Stimulated activated memory B cell treated with anti-CD40 and anti-IgM and Interleukin-4, amounts not matched to agents 10 μg/mL and 1 μg/mL and 100 μg/mL, for 72 hours (primary cell): Measurements from ENCODE around the gene BTBD10.
"Not testable (repeated sequence)": the region's sequence is repeated elsewhere in the genome, so short reads cannot be mapped to it uniquely, and the experiment has no call there.

Experiments
- ATAC-seq: fragments of 150-1000 bp; cut with Tn5 transposase; 2 replicates; pipeline ENCODE4 v1.10.0; 2021
- H3K27ac Mint-ChIP-seq: one replicate; pipeline ENCODE4 v1.8.0; 2022; ENCODE audit warnings: mild to moderate bottlenecking, mixed read lengths
- H3K27me3 Mint-ChIP-seq: one replicate; pipeline ENCODE4 v1.8.0; 2022; ENCODE audit warnings: mixed read lengths
- H3K36me3 Mint-ChIP-seq: one replicate; pipeline ENCODE4 v1.8.0; 2022; ENCODE audit warnings: mixed read lengths
- H3K4me1 Mint-ChIP-seq: one replicate; pipeline ENCODE4 v1.8.0; 2022; ENCODE audit warnings: mixed read lengths
- H3K4me3 Mint-ChIP-seq: one replicate; pipeline ENCODE4 v1.8.0; 2022; ENCODE audit warnings: mild to moderate bottlenecking, moderate library complexity, mixed read lengths
- H3K9me3 Mint-ChIP-seq: one replicate; pipeline ENCODE4 v1.8.0; 2022; ENCODE audit warnings: mixed read lengths

Gene BTBD10

DNA sequence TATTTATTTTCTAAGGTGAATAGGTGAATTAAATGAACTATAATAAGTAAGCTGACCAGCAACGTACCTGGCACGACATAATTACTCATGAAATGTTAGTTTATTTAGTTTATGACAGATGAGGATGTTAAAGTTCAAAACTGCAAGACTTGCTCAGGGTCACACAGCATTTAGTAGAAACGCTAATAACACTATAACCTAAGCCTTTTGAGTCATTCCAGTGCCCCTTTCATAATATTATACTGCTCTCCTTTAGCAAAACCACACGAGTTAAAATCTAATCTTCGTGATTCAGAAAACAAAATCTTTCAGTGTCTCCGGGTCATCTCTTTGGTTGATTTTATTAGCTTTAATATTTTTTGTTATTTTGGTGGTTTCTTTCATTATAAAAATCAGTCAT lies 39.6 kb downstream of the BTBD10 start:
- H3K27me3 Mint-ChIP-seq = no peaks in the 10 kb centered on the region
- H3K4me1 Mint-ChIP-seq = peaks cover 23% of the 10 kb centered on the region
- no peak for ATAC-seq
- no peak overlapping the region for H3K4me3 Mint-ChIP-seq
- H3K9me3 Mint-ChIP-seq = peaks cover 9% of the 10 kb centered on the region
- H3K27ac Mint-ChIP-seq = no peak overlapping the region
- H3K36me3 Mint-ChIP-seq = peaks cover 46% of the 10 kb centered on the region

DNA sequence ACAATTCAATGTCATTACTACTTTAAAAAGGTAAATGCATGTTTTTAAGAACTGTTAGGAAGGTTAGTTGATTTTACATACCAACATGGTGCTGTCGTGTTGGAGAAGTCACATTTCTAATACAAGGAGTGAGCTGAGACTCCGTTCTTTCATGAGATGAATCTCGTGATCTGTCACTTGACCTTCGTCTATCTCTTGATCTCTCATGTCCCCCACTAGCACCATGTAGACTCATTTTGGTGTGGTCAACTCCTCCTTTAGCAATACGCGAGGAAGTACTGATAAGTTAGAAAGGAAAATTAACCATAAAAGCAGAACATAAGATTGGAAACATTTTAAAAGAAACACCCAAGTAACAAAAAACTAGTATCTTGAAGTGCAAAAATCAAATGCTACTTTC lies 41.5 kb downstream of the BTBD10 start:
- H3K4me3 Mint-ChIP-seq = no peak overlapping the region
- peaks cover 41% of the 10 kb centered on the region for H3K36me3 Mint-ChIP-seq
- no peak for ATAC-seq
- H3K4me1 Mint-ChIP-seq = peaks cover 20% of the 10 kb centered on the region
- no peaks in the 10 kb centered on the region for H3K27me3 Mint-ChIP-seq
- peaks cover 5% of the 10 kb centered on the region for H3K9me3 Mint-ChIP-seq
- H3K27ac Mint-ChIP-seq = no peak overlapping the region

DNA sequence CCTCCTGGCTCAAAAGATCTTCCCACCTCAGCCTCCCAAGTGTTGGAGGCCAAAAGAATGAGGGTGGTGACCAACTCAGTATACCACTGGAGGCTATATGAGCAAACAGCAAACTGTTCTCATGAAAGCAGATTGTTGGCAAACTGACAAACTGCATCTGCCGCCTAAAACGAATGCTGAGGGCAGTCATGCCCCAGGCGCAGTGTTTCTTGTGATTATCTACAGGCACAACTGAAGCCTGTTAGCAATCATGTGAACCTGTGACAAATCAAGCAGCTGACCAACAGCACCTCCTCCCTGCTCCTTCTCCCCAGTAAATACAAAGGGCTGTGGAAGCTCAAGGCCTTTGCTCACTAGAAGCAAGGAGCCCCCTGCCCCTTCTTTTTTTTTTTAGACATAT lies 47.8 kb downstream of the BTBD10 start:
- Mint-ChIP-seq H3K9me3 (no peaks in the 10 kb centered on the region), H3K4me3 (no peak overlapping the region), H3K27ac (no peak overlapping the region), H3K27me3 (no peaks in the 10 kb centered on the region), H3K36me3 (peaks cover 45% of the 10 kb centered on the region), H3K4me1 (no peaks in the 10 kb centered on the region)
- ATAC-seq = no peak

DNA sequence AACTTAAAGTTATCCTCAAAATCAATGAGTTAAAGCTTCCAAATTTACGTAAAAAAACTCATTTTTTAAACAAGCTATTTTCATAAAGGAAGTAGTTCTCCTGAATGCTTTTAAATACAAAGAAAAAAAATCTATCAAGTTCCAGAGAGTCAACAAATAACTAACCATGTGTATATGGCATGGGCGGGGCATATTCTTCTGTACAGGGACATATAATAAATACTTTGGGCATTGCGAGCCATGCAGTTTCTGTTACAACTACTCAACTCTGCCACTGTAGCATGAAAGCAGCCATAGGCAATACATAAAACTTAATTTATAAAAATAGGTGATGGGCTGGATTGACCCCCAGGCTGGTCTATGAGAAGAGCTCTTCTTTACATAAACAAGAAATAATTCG lies 57.8 kb downstream of the BTBD10 start:
- Mint-ChIP-seq H3K36me3 (peaks cover 28% of the 10 kb centered on the region), H3K4me3 (no peak overlapping the region), H3K9me3 (peaks cover 5% of the 10 kb centered on the region), H3K4me1 (no peaks in the 10 kb centered on the region), H3K27me3 (no peaks in the 10 kb centered on the region), H3K27ac (no peak overlapping the region)
- ATAC-seq = no peak

DNA sequence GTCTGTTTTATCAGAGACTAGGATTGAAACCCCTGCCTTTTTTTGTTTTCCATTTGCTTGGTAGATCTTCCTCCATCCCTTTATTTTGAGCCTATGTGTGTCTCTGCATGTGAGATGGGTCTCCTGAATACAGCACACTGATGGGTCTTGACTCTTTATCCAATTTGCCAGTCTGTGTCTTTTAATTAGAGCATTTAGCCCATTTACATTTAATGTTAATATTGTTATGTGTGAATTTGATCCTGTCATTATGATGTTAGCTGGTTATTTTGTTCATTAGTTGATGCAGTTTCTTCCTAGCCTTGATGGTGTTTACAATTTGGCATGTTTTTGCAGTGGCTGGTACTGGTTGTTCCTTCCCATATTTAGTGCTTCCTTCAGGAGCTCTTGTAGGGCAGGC lies 64.7 kb downstream of the BTBD10 start:
- ATAC-seq, H3K4me3 Mint-ChIP-seq, H3K27ac Mint-ChIP-seq, H3K27me3 Mint-ChIP-seq, H3K9me3 Mint-ChIP-seq, H3K4me1 Mint-ChIP-seq: not testable (repeated sequence)
- H3K36me3 Mint-ChIP-seq = peaks cover 42% of the 10 kb centered on the region

DNA sequence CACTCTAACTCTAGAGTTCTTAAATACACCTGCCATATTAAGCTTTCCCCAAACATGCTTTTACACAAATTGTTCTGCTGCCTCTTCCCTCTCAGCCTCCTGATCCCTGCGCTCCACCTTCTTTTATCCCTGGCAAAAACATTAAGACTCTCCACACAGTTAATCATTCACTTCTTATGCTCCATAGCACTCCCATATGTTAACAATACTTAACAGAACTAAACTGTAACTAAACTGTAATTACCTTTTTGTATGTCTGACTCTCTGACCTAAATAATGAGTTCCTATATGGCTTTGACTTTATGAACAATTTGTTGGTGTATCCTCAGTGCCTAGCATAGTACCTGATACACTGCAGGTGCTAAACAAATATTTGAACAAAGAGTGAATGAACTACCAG lies 71.8 kb downstream of the BTBD10 start:
- Mint-ChIP-seq H3K4me1 (no peaks in the 10 kb centered on the region), H3K27ac (no peak overlapping the region), H3K36me3 (peaks cover 41% of the 10 kb centered on the region), H3K9me3 (no peaks in the 10 kb centered on the region), H3K4me3 (no peak overlapping the region), H3K27me3 (no peaks in the 10 kb centered on the region)
- ATAC-seq = no peak

DNA sequence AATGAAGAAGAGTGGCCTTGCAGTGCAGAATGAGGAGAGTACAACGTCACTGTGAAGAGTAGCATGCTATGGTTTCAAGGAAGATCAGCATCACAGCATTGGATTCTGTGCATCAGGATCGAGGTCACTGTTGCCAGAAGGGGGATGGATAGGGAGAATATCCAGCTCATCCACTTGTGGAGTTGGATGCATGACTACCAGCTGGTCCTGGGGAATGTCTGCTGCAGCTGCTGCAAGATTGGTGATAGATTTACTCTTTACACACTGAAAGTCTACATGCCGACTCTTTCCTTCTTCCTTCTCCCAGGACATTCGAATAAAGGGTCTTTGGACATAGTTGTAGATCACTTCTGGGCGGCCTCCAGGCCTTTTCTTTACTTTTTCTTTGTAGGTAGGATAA lies 74.3 kb downstream of the BTBD10 start:
- no peak for ATAC-seq
- H3K4me3 Mint-ChIP-seq = no peak overlapping the region
- H3K27me3 Mint-ChIP-seq = no peaks in the 10 kb centered on the region
- H3K4me1 Mint-ChIP-seq = no peaks in the 10 kb centered on the region
- peaks cover 43% of the 10 kb centered on the region for H3K36me3 Mint-ChIP-seq
- H3K9me3 Mint-ChIP-seq = no peaks in the 10 kb centered on the region
- H3K27ac Mint-ChIP-seq = no peak overlapping the region

DNA sequence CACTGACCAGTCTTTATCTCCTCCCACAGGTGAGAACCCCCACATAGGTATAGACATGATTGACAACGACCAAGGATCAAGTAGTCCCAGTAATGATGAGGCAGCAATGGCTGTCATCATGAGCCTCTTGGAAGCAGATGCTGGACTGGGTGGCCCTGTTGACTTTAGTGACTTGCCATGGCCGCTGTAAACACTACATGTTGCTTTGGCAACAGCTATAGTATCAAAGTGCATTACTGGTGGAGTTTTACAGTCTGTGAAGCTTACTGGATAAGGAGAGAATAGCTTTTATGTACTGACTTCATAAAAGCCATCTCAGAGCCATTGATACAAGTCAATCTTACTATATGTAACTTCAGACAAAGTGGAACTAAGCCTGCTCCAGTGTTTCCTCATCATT lies 76.5 kb downstream of the BTBD10 start:
- H3K27me3 Mint-ChIP-seq = no peaks in the 10 kb centered on the region
- no peak for ATAC-seq
- no peak overlapping the region for H3K27ac Mint-ChIP-seq
- no peak overlapping the region for H3K4me3 Mint-ChIP-seq
- H3K9me3 Mint-ChIP-seq = no peaks in the 10 kb centered on the region
- H3K4me1 Mint-ChIP-seq = no peaks in the 10 kb centered on the region
- peaks cover 56% of the 10 kb centered on the region for H3K36me3 Mint-ChIP-seq

DNA sequence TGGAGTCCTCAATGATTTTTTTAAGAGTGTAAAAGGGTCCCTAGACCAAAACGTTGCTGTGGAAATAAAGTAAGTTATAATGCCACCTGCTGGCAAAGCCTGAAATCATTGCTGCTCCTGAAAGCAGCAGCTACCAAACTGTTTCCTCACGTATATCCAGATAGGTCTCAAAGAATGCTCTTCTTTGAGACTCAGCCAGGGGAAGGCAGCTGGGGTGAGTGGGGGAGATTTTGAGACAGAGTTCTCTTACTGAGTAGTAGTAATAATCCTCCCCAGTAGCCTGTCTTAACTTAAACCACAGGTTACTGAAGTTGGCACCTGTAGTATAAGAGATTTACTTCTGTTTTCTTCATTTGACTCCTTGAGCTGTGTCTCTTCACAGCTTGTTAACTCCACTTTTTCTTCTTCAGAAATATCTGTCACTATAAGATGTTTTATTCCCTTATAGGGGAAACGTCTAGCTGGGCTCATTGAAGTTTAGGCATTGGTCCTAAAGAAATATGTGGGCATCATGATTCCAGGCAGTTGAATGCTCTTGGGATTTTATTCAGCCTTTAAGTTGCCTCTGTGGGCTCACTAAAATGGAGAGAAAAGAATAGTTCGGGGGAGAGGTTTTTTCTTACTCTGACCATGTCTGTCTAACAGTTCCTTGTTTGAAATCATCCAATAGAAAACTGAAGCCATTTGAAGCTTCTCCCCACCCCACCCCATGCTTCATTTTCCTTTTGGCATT lies 77.9 kb downstream of the BTBD10 start:
- no peak for ATAC-seq
- no peaks in the 10 kb centered on the region for H3K4me1 Mint-ChIP-seq
- H3K36me3 Mint-ChIP-seq = peaks cover 59% of the 10 kb centered on the region
- no peak overlapping the region for H3K4me3 Mint-ChIP-seq
- H3K27me3 Mint-ChIP-seq = no peaks in the 10 kb centered on the region
- H3K27ac Mint-ChIP-seq = no peak overlapping the region
- H3K9me3 Mint-ChIP-seq = no peaks in the 10 kb centered on the region

DNA sequence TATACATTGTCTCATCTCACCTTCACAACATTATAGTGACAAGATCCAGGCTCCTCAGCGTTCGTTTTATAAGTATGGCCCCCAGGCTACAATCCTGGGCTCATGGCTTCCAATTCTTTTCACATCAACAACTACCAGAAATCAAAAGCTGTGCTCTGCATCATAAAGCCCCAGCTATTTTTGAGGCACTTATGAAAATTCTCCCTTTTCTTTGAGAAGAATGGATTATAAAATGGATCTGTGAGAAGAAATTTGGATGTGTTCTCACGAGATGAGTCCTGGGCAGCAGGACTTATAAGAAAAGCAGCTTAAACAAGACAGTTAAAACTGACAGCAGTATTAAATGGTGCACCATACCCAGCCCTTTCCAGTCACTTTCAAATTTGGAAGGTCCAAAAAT lies 80.3 kb downstream of the BTBD10 start:
- H3K27ac Mint-ChIP-seq = no peak overlapping the region
- no peak for ATAC-seq
- no peak overlapping the region for H3K4me3 Mint-ChIP-seq
- no peaks in the 10 kb centered on the region for H3K4me1 Mint-ChIP-seq
- no peaks in the 10 kb centered on the region for H3K27me3 Mint-ChIP-seq
- peaks cover 47% of the 10 kb centered on the region for H3K36me3 Mint-ChIP-seq
- no peaks in the 10 kb centered on the region for H3K9me3 Mint-ChIP-seq

DNA sequence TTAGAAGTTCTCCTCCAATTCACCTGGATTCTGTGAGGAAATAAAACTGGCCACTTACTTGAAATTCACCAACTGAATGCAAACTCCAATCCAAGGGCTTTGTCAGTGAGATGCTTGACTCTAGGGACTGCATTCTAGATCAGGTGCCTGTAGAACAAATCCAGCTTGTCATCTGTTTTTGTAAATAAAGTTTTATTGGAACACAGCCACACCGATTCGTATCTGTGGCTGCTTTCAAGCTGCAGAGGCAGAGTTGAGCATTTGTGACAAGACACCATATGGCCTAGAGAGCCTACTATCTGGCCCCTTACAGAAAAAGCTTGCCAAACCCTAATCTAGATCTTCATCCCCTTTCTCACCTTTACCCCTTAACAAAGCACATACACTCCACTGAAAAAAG lies 82.3 kb downstream of the BTBD10 start:
- no peak for ATAC-seq
- Mint-ChIP-seq H3K4me1 (no peaks in the 10 kb centered on the region), H3K4me3 (no peak overlapping the region), H3K9me3 (no peaks in the 10 kb centered on the region), H3K36me3 (peaks cover 55% of the 10 kb centered on the region), H3K27ac (no peak overlapping the region), H3K27me3 (no peaks in the 10 kb centered on the region)

DNA sequence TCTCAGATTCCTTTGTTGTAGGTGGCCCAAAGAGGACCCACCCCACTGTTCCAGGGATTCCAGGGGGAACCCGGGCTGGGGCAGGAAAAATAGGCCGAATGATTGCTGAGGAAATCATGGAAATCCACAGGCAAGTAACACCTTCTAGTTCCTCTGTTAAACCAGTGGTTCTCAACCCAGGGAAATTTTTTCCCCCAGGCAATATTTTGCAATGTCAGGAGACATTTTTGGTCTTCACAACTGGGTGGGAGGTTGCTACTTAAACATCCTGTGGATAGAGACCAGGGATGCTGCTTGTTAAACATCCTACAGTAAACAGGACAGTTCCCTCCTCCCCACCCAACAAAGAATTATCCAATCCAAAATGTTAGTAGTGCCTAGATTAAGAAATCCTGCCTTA lies 84.7 kb downstream of the BTBD10 start:
- H3K36me3 Mint-ChIP-seq = peaks cover 62% of the 10 kb centered on the region

DNA sequence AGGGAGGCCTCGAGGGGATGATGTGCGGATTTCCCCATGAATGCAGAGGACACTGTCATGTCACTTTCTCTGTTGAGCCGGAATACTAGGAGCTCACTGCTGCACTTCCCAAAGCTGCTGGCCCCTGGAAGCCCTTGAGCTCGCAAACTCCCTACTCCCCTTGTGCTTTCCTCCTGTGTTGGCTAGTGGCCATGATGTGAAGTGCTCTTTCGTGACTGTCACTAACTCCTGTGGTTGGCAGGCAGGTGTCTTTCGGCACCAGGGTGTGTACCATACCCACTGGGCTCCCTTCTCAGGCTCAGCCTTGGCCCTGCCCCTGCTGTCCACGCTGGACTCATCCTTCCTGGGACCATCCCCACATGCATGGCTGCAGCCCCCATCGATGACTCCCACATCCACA lies 86.2 kb downstream of the BTBD10 start:
- Mint-ChIP-seq H3K9me3 (no peaks in the 10 kb centered on the region), H3K27ac (no peak overlapping the region), H3K4me3 (no peak overlapping the region), H3K36me3 (peaks cover 48% of the 10 kb centered on the region), H3K4me1 (no peaks in the 10 kb centered on the region), H3K27me3 (no peaks in the 10 kb centered on the region)
- no peak for ATAC-seq

More for the DNA sequence above, 84.7 kb downstream of the BTBD10 start:
- no peak overlapping the region for H3K27ac Mint-ChIP-seq
- H3K27me3 Mint-ChIP-seq = no peaks in the 10 kb centered on the region
- H3K9me3 Mint-ChIP-seq = no peaks in the 10 kb centered on the region
- ATAC-seq = no peak
- no peaks in the 10 kb centered on the region for H3K4me1 Mint-ChIP-seq
- H3K4me3 Mint-ChIP-seq = no peak overlapping the region

DNA sequence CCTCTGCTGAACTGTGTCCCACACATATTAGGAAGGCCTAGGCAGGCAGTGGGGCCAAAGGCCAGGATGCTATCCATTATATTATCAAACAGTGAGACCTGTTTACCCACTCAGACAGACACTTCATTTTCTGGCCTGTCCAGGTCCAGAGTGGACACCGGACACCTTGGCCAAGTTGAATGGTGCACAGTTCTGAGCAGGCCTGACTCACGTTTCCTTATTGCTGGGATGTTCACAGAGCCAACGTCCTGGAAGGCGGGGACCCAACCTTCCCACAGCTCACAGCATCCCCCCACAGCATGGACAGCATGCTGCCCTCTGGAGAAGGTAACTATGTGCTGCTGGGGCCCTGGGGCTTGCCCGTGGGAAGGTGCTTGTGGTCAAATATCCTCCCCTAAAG lies 86.6 kb downstream of the BTBD10 start:
- Mint-ChIP-seq H3K9me3 (no peaks in the 10 kb centered on the region), H3K27me3 (no peaks in the 10 kb centered on the region), H3K36me3 (peaks cover 44% of the 10 kb centered on the region), H3K4me1 (no peaks in the 10 kb centered on the region), H3K4me3 (no peak overlapping the region), H3K27ac (no peak overlapping the region)
- no peak for ATAC-seq

DNA sequence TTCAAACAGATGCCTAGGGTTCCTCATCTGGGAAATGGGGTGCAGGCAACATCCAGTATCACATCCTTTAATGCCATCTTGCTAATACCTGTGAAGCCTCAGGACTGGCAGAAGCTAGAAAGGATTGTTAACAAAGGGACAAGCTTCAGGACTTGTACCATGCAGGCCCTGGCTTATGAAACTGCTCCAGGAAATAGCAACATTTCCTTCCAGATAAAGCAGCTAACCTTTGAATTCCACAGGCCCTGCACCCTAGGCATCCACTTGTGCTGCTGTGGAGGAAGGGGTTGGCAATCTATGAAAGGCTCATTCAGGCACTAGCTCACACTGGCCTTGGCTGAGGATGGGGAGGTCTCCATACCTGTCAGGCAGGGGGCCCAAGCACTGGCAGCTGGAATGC lies 87.2 kb downstream of the BTBD10 start:
- Mint-ChIP-seq H3K9me3 (no peaks in the 10 kb centered on the region), H3K4me1 (no peaks in the 10 kb centered on the region), H3K27ac (no peak overlapping the region), H3K36me3 (peaks cover 38% of the 10 kb centered on the region), H3K4me3 (no peak overlapping the region), H3K27me3 (no peaks in the 10 kb centered on the region)
- no peak for ATAC-seq

DNA sequence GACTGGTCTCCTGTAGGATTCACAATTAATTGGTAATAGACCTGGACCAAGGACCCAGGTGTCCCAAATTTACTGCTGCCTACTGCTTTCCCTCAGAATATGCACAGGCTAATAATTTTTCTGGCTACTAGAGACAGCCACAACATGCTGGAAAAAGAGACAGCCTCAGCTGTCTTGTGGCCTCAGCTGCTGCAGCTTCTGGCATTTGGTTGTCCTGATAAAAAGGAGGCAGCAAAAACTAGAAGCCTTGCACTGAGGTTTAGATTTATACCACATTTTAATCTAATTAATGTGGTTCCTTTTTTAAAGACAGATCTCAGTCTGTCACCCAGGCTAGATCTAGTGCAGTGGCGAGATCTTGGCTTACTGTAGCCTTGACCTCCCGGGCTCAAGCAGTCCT lies 89.8 kb downstream of the BTBD10 start:
- Mint-ChIP-seq H3K27ac (no peak overlapping the region), H3K27me3 (no peaks in the 10 kb centered on the region), H3K9me3 (no peaks in the 10 kb centered on the region), H3K4me1 (no peaks in the 10 kb centered on the region), H3K4me3 (no peak overlapping the region), H3K36me3 (peaks cover 31% of the 10 kb centered on the region)
- no peak for ATAC-seq

DNA sequence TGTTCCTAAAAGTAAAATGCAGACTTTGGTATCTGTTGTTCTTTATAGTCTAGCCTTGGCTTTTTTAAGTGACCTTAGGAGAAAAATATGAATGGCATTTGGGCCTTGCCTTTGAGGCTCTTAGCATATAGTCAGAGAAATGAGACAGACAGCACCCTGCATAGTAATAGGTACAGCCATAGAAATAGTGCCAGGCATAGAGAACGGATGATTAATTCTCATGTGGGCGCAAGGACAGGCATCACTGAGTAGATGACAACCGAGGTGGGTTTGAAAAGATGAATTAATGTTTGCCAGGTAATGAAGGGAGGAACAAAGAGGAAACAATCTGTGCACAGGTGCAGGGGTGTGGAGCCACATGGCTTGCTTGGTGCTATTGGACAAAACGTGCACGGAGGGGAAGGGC lies 95.0 kb downstream of the BTBD10 start:
- no peaks in the 10 kb centered on the region for H3K27me3 Mint-ChIP-seq
- no peak overlapping the region for H3K4me3 Mint-ChIP-seq
- no peaks in the 10 kb centered on the region for H3K4me1 Mint-ChIP-seq

More for the DNA sequence above, 95.0 kb downstream of the BTBD10 start:
- no peak overlapping the region for H3K27ac Mint-ChIP-seq
- H3K9me3 Mint-ChIP-seq = no peaks in the 10 kb centered on the region
- peaks cover 25% of the 10 kb centered on the region for H3K36me3 Mint-ChIP-seq
- no peak for ATAC-seq
